Thyroid gland (tissue), 4 donors: Measurements from ENCODE around the gene KCNC3. TPM values are rescaled to one million over a fixed set of nuclear protein-coding genes. Genes with fewer than 3 reads are reported as not detected.
"Not testable (repeated sequence)": the region's sequence is repeated elsewhere in the genome, so short reads cannot be mapped to it uniquely, and the experiment has no call there.

ENCODE experiments used
- DNase-seq, 2 donors: peaks; one replicate each; pipeline ENCODE4 v3.0.0-alpha.2; 2019
- H3K27ac ChIP-seq, 3 donors: fragments of 200-600 bp; sonication (generic); 1 replicate in 2 of 3; 2 replicates in 1 of 3; pipeline ENCODE4 v1.5.1; 2016 to 2019; ENCODE audit warnings: mild to moderate bottlenecking in 1 of 3, moderate library complexity in 1 of 3
- H3K27me3 ChIP-seq: fragments of 200-600 bp; sonication (generic); one replicate; pipeline ENCODE4 v1.5.1; 2019
- H3K36me3 ChIP-seq, 2 donors: fragments of 200-600 bp; sonication (generic); one replicate each; pipeline ENCODE4 v1.5.1; 2016 to 2019
- H3K4me1 ChIP-seq, 2 donors: fragments of 200-600 bp; sonication (generic); one replicate each; pipeline ENCODE4 v1.5.1; 2017 to 2019
- H3K4me3 ChIP-seq, 3 donors: fragments of 200-600 bp; sonication (generic); replicated peaks in 1 of 3; 1 replicate in 2 of 3; 2 replicates in 1 of 3; pipeline ENCODE4 v1.5.1; 2016; ENCODE audit warnings: mild to moderate bottlenecking in 1 of 3
- H3K9me3 ChIP-seq: fragments of 200-600 bp; sonication (generic); one replicate; pipeline ENCODE4 v1.5.1; 2017
- CTCF ChIP-seq, 6 experiments: fragments of 200-600 bp in 3 of 6; fragments of 450-650 bp in 3 of 6; sonication (generic) in 3 of 6; IDR thresholded peaks; one replicate each; pipeline ENCODE4 v1.5.1; 2016 to 2019; ENCODE audit warnings: antibody characterized with exemption in 6 of 6, mild to moderate bottlenecking in 2 of 6, inconsistent platforms in 1 of 6, moderate library complexity in 1 of 6
- POLR2A ChIP-seq, 2 donors: fragments of 450-650 bp; IDR thresholded peaks; one replicate each; pipeline ENCODE4 v1.6.1; 2017; ENCODE audit warnings: antibody characterized with exemption in 2 of 2, mild to moderate bottlenecking in 2 of 2, moderate library complexity in 1 of 2
- WGBS, 2 donors: methylation state at CpG; one replicate each; pipeline ENCODE4 v1.1.5; 2017; 5-methylcytosine and 5-hydroxymethylcytosine counted together
- intact Hi-C: fragments of 100-400 bp; cut with DNase I; formaldehyde crosslinking; loops from one replicate; pipeline ENCODE4 v1.15.1; 2023
- total RNA-seq, 4 donors: library from RNA; depleted of rRNA; stranded (reverse); fragments of >200 nt; gene quantifications; one replicate each; pipeline ENCODE4 v1.2.3, GENCODE V29; 2016

Gene KCNC3
- total RNA-seq, 4 donors from 2014 or later = 5.9 to 32.8 (median 17.2) TPM

GRCh38 chr19:50332244-50333038, 3.3 kb upstream of the KCNC3 start:
- H3K4me3 ChIP-seq = peak overlapping the region; percentile 15 to 67 (median 55)
- peak overlapping the region; percentile 79 to 93 (median 93) for H3K27ac ChIP-seq
- peaks cover 32 to 33% of the 10 kb centered on the region in 2 donors for H3K4me1 ChIP-seq
- no peaks in the 10 kb centered on the region for H3K9me3 ChIP-seq
- H3K27me3 ChIP-seq = no peaks in the 10 kb centered on the region
- DNase-seq = peak; percentile 78 to 79
- intact Hi-C loops = no loop called here
- TF ChIP-seq POLR2A (IDR thresholded peaks at IDR 0.05) = peak in 1 of 2 donors; percentile 59
- no peak for TF ChIP-seq CTCF (IDR thresholded peaks at IDR 0.05)
- 2 to 4% methylated on average over 20 of the region's 20 CpGs for WGBS, 2 donors
- H3K36me3 ChIP-seq = no peaks in the 10 kb centered on the region

GRCh38 chr19:50331994-50332243, 2.7 kb upstream of the KCNC3 start:
- Histone ChIP-seq H3K36me3 (no peaks in the 10 kb centered on the region), H3K27ac (peak overlapping the region; percentile 79 to 93 (median 93)), H3K9me3 (no peaks in the 10 kb centered on the region), H3K27me3 (no peaks in the 10 kb centered on the region), H3K4me1 (peaks cover 37 to 39% of the 10 kb centered on the region in 2 donors), H3K4me3 (peak overlapping the region in 2 of 3 donors; percentile 15 to 55)
- intact Hi-C loops = no loop called here
- 0% methylated on average over 2 of the region's 2 CpGs for WGBS, 2 donors
- TF ChIP-seq CTCF (IDR thresholded peaks at IDR 0.05) = no peak
- no peak for TF ChIP-seq POLR2A (IDR thresholded peaks at IDR 0.05)
- DNase-seq = no peak

DNA sequence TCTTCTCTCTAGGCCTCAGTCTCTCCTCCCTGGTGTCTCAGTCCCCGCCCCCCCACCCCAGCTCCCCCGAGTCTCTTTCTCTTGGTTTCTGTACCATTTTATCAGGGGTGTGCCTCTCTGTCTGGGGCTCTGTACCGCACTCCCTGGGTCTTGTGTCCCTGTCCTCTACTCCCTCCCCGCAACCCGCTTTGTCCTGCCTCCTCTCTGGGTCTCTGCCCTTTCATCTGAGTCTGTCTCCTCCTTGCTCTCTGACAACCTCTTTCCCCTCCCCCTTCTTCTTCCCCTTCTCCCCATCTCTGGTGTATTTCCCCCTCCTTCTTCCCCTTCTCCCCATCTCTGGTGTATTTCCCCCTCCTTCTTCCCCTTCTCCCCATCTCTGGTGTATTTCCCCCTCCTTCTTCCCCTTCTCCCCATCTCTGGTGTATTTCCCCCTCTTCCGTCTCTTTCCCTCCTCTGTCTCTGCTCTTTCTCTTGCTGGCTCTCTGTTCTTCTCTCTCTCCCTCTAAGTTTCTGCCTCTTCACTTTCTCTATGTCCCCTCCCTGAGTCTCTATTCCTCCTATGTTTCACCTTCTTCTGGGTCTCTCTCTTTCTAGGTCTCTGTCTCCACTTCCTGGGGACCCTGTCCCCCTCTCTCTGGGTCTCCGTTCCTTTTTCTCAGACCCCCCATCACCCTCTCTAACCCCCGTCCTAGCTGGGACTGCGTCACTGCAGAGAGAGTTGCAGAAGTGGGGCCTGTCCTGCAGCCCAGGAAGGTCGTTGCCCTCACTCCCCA, 2.2 kb upstream of the KCNC3 start:
- Histone ChIP-seq H3K4me3 (peak overlapping the region in 2 of 3 donors; percentile 15 to 55), H3K27ac (peak overlapping the region; percentile 79 to 93 (median 93)), H3K27me3 (no peaks in the 10 kb centered on the region), H3K36me3 (no peaks in the 10 kb centered on the region), H3K4me1 (peaks cover 42 to 44% of the 10 kb centered on the region in 2 donors), H3K9me3 (no peaks in the 10 kb centered on the region)
- intact Hi-C loops = no loop called here
- TF ChIP-seq CTCF (IDR thresholded peaks at IDR 0.05) (no peak), POLR2A (IDR thresholded peaks at IDR 0.05) (no peak)
- WGBS, 2 donors = 12% methylated on average over 10 of the region's 10 CpGs
- DNase-seq = no peak

DNA sequence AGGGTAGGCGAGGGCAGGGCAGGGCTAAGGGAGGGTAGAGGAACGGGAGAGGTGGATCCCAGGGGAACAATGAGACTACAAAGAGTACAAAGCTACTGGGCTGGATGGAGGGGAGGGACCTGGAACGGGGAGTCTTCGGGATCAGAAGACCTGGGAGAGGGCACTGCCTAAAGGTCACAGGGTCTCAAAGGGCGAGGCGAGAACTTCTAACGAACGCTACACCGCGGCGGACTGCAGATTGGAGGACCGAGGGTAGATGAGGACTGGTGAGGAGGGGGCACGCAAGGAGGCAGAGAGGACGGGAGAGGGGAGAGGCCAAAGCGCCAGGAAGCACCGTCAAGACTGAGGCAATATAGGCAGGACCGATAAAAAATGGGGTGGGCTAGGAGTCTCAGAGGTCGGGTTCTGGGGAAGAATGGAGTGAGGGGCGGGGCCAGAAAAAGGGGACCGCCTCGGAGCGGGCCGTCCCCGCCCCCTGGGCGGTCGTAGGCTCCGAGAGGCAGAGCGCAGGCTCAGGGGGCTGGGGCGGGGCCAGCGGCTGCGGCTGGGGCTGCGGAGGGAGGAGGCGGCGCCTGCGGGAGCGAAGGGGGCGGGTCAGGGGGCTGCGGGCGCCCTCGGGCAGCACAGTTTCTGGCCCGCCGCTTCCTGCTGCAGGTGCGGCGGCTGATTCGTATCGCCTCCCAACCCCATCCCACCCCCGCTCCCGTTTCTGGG, 1.3 kb upstream of the KCNC3 start:
- DNase-seq = peak; percentile 91 to 93
- H3K27ac ChIP-seq = peak overlapping the region; percentile 53 to 84 (median 71)
- TF ChIP-seq CTCF (IDR thresholded peaks at IDR 0.05) (no peak), POLR2A (IDR thresholded peaks at IDR 0.05) (peak; percentile 36 to 62)
- H3K4me1 ChIP-seq = peaks cover 50 to 53% of the 10 kb centered on the region in 2 donors
- no peaks in the 10 kb centered on the region for H3K9me3 ChIP-seq
- WGBS, 2 donors = 2 to 3% methylated on average over 44 to 45 of the region's 48 CpGs
- H3K27me3 ChIP-seq = no peaks in the 10 kb centered on the region
- intact Hi-C loops = no loop called here
- H3K4me3 ChIP-seq = peak overlapping the region in 1 of 3 donors; percentile 32
- no peaks in the 10 kb centered on the region for H3K36me3 ChIP-seq

DNA sequence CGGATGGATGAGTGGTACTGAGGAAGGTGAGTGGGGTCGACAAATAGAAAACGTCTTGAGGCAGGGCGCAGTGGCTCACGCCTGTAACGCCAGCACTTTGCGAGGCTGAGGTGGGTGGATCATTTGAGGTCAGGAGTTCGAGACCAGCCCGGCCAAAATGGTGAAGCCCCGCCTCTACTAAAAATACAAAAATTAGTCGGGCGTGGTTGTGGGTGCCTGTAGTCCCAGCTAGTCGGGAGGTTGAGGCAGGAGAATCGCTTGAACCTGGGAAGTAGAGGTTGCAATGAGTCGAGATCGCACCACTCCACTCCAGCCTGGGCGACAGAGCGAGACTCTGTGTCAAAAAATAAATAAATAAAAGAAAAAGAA, 733 bp upstream of the KCNC3 start:
- DNase-seq, H3K36me3 ChIP-seq, H3K27me3 ChIP-seq, intact Hi-C loops, H3K9me3 ChIP-seq: not testable (repeated sequence)
- peaks cover 50 to 56% of the 10 kb centered on the region in 2 donors for H3K4me1 ChIP-seq
- peak overlapping the region in 1 of 3 donors; percentile 17 for H3K4me3 ChIP-seq
- 15 to 17% methylated on average over 18 of the region's 18 CpGs for WGBS, 2 donors
- peak overlapping the region; percentile 53 to 84 (median 71) for H3K27ac ChIP-seq
